Measurements from ENCODE around the gene SOX10. TPM values are rescaled to one million over a fixed set of nuclear protein-coding genes. Genes with fewer than 3 reads are reported as not detected.
"Not testable (repeated sequence)": the region's sequence is repeated elsewhere in the genome, so short reads cannot be mapped to it uniquely, and the experiment has no call there.

Gene SOX10
- total RNA-seq, 2 experiments from 2014 or later = not detected

DNA sequence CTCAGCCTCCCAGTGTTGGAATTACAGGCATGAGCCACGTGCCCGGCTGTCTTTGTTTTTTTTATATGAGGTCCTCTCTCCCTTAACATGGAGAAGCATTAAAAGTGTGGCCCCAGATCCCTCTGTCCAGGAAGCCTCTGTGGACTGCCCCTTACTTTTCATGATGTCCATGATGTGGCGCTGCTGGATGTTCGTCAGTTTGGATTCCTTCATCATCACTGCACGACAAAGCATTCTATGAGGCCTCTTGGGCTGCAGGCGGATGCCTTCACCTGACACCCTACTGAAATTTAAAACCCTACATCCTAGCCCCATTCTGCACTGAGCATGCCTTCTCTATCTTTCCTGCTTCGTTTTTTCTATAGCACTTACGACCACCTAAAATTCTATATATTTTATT is 33.0 kb downstream of the SOX10 start:
- Histone ChIP-seq H3K27ac (ENCODE audit: low read depth in 1 of 2, low read length in 2 of 2) (no peak overlapping the region), H3K4me1 (ENCODE audit: insufficient read depth, low read length) (peaks cover 22% of the 10 kb centered on the region), H3K36me3 (ENCODE audit: insufficient read depth, low read length) (no peaks in the 10 kb centered on the region), H3K27me3 (ENCODE audit: control insufficient read depth in 1 of 2, insufficient read depth in 2 of 2, low read length in 2 of 2) (peaks cover 5 to 7% of the 10 kb centered on the region in 2 experiments), H3K9me3 (ENCODE audit: control insufficient read depth in 1 of 2, insufficient read depth in 1 of 2, low read length in 2 of 2) (no peaks in the 10 kb centered on the region), H3K4me3 (ENCODE audit: low read length) (no peak overlapping the region)
- TF ChIP-seq CTCF (IDR thresholded peaks at IDR 0.05) = no peak
- Mint-ChIP-seq H3K4me3 (peak overlapping the region; percentile 42), H3K36me3 (ENCODE audit: low read depth) (peaks cover 20% of the 10 kb centered on the region), H3K27me3 (peaks cover 19% of the 10 kb centered on the region), H3K27ac (no peak overlapping the region), H3K4me1 (ENCODE audit: low read depth) (peaks cover 31% of the 10 kb centered on the region), H3K9me3 (no peaks in the 10 kb centered on the region)
- CTCF ChIA-PET = no interaction called here
- intact Hi-C loops (cut with DNase I, micrococcal nuclease) = loop anchor here in 1 of 2 experiments (5.0 kb wide), 3 partner anchors 44 to 144 kb away; partner anchors contain the start of genes EIF3L, GCAT and MICALL1
- no peak for DNase-seq
- POLR2A ChIA-PET = no interaction called here
- ATAC-seq (ENCODE audit: poor library complexity) = no peak

DNA sequence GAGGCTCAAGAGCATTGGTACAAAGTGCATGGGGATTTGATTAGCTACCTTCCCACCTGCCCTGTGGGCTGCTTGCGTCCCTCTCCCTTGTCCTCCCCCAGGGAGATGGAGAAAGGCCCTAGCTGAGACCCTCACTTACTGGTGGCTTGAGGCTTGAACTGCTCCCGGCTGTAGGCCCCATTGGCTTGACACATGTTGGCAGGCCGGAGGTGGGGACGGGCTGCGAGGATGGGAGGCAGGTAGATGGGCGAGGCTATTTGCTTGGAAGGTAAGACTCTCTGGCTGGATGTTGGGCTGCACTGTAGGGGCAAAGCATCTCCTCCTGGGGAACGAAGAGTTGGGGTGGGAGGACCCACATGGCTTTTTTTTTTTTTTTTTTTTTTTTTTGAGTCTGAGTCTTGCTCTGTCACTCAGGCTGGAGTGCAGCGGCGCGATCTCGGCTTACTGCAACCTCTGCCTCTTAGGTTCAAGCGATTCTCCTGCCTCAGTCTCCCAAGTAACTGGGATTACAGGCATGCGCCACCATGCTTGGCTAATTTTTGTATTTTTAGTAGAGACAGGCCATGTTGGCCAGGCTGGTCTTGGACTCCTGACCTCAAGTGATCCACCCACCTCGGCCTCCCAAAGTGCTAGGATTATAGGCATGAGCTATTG is 37.1 kb downstream of the SOX10 start:
- H3K27me3 ChIP-seq (ENCODE audit: control insufficient read depth in 1 of 2, insufficient read depth in 2 of 2, low read length in 2 of 2); H3K4me3 Mint-ChIP-seq; H3K27ac ChIP-seq (ENCODE audit: low read depth in 1 of 2, low read length in 2 of 2); H3K9me3 ChIP-seq (ENCODE audit: control insufficient read depth in 1 of 2, insufficient read depth in 1 of 2, low read length in 2 of 2); ATAC-seq (ENCODE audit: poor library complexity); intact Hi-C loops (cut with DNase I, micrococcal nuclease); POLR2A ChIA-PET; CTCF ChIA-PET; H3K4me3 ChIP-seq (ENCODE audit: low read length); DNase-seq; H3K4me1 Mint-ChIP-seq (ENCODE audit: low read depth); H3K27ac Mint-ChIP-seq; H3K4me1 ChIP-seq (ENCODE audit: insufficient read depth, low read length); H3K36me3 Mint-ChIP-seq (ENCODE audit: low read depth); H3K36me3 ChIP-seq (ENCODE audit: insufficient read depth, low read length); H3K27me3 Mint-ChIP-seq; H3K9me3 Mint-ChIP-seq: not testable (repeated sequence)

DNA sequence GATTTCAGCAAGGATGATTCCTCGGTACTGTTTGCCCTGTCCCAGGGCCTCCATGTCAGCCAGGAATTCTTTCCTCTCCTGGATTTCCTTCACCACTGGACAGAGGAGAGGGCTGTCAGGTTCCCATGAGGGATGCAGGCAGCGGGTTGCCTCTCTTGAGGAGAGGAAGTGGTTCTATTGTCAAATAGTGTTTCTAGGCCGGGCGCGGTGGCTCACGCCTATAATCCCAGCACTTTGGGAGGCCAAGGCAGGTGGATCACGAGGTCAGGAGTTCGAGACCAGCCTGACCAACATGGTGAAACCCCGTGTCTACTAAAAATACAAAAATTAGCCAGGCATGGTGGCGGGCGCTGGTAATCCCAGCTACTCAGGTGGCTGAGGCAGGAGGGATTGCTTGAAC is 39.9 kb downstream of the SOX10 start:
- POLR2A ChIA-PET = interaction anchor here (1.3 kb wide), 1 partner anchor 9 kb away, joined by 3 read pairs; the partner anchor contains the start of genes C22orf23 and POLR2F
- H3K9me3 ChIP-seq (ENCODE audit: control insufficient read depth in 1 of 2, insufficient read depth in 1 of 2, low read length in 2 of 2); H3K4me3 ChIP-seq (ENCODE audit: low read length); H3K4me1 ChIP-seq (ENCODE audit: insufficient read depth, low read length); ATAC-seq (ENCODE audit: poor library complexity); H3K27me3 Mint-ChIP-seq; H3K9me3 Mint-ChIP-seq; CTCF ChIA-PET; H3K27ac Mint-ChIP-seq; H3K27ac ChIP-seq (ENCODE audit: low read depth in 1 of 2, low read length in 2 of 2); intact Hi-C loops (cut with DNase I, micrococcal nuclease); H3K27me3 ChIP-seq (ENCODE audit: control insufficient read depth in 1 of 2, insufficient read depth in 2 of 2, low read length in 2 of 2); DNase-seq; H3K4me3 Mint-ChIP-seq; H3K4me1 Mint-ChIP-seq (ENCODE audit: low read depth): not testable (repeated sequence)
- H3K36me3 ChIP-seq (ENCODE audit: insufficient read depth, low read length) = peaks cover 18% of the 10 kb centered on the region
- H3K36me3 Mint-ChIP-seq (ENCODE audit: low read depth) = peaks cover 24% of the 10 kb centered on the region

DNA sequence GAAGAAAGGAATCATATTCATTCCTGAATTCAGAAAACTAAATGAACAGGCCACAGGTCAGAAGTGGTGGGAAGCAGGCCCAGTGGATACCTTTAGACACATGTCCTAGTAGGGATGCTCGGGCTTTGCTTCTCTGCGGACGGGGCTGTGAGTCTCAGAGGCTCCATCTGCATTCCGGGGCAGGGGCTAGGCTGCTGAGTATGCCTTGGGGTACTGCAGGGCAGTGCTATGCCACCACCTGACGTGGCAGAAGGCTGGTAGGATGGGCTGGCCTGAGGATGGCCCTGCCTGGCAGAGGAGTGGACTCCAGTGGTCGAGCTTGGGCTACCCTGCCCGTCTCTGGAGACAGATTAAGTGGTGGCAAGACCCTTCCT is 40.5 kb downstream of the SOX10 start:
- CTCF ChIA-PET = no interaction called here
- no peak for ATAC-seq (ENCODE audit: poor library complexity)
- H3K4me3 ChIP-seq (ENCODE audit: low read length) = no peak overlapping the region
- Mint-ChIP-seq H3K27ac (no peak overlapping the region), H3K36me3 (ENCODE audit: low read depth) (peaks cover 27% of the 10 kb centered on the region), H3K4me1 (ENCODE audit: low read depth) (no peaks in the 10 kb centered on the region), H3K4me3 (no peak overlapping the region), H3K27me3 (no peaks in the 10 kb centered on the region), H3K9me3 (no peaks in the 10 kb centered on the region)
- H3K4me1 ChIP-seq (ENCODE audit: insufficient read depth, low read length) = no peaks in the 10 kb centered on the region
- H3K9me3 ChIP-seq (ENCODE audit: control insufficient read depth in 1 of 2, insufficient read depth in 1 of 2, low read length in 2 of 2) = no peaks in the 10 kb centered on the region
- POLR2A ChIA-PET = interaction anchor here (1.3 kb wide), 1 partner anchor 10 kb away, joined by 3 read pairs; the partner anchor contains the start of genes C22orf23 and POLR2F
- H3K27ac ChIP-seq (ENCODE audit: low read depth in 1 of 2, low read length in 2 of 2) = no peak overlapping the region
- peaks cover 23% of the 10 kb centered on the region for H3K36me3 ChIP-seq (ENCODE audit: insufficient read depth, low read length)
- no peak for TF ChIP-seq CTCF (IDR thresholded peaks at IDR 0.05)
- no peak for DNase-seq
- H3K27me3 ChIP-seq (ENCODE audit: control insufficient read depth in 1 of 2, insufficient read depth in 2 of 2, low read length in 2 of 2) = no peaks in the 10 kb centered on the region
- intact Hi-C loops (cut with DNase I, micrococcal nuclease) = no loop called here
